GM21529 (cell line): ENCODE results near the gene CHCHD3.

Experiments used
- ATAC-seq: cut with Tn5 transposase; IDR thresholded peaks from one replicate; pipeline ENCODE4 v1.9.1; 2021; ENCODE audit not compliant: unreplicated experiment

Gene CHCHD3

GRCh38 chr7:132756484-132756990, 325.4 kb downstream of the CHCHD3 start:
- ATAC-seq, result no peak

GRCh38 chr7:132755538-132756483, 326.1 kb downstream of the CHCHD3 start:
- ATAC-seq, result no peak

GRCh38 chr7:132752431-132752830, 329.5 kb downstream of the CHCHD3 start:
- no peak for ATAC-seq

- ATAC-seq, result no peak
Observed at GRCh38 chr7:132751244-132751647, 330.6 kb downstream of the CHCHD3 start.

GRCh38 chr7:132750530-132751217, 331.2 kb downstream of the CHCHD3 start:
- ATAC-seq, result no peak

GRCh38 chr7:132750096-132750495, 331.8 kb downstream of the CHCHD3 start:
- ATAC-seq, result no peak

- no peak for ATAC-seq
Observed at GRCh38 chr7:132745510-132745909, 336.4 kb downstream of the CHCHD3 start.

GRCh38 chr7:132743974-132744373, 337.9 kb downstream of the CHCHD3 start:
- no peak for ATAC-seq

GRCh38 chr7:132742189-132742612, 339.7 kb downstream of the CHCHD3 start:
- ATAC-seq, result no peak

GRCh38 chr7:132740176-132740575, 341.7 kb downstream of the CHCHD3 start:
- ATAC-seq, result no peak

GRCh38 chr7:132739271-132739955, 342.5 kb downstream of the CHCHD3 start:
- no peak for ATAC-seq

- ATAC-seq, result no peak
Observed at GRCh38 chr7:132738254-132738653, 343.6 kb downstream of the CHCHD3 start.

- no peak for ATAC-seq
Observed at GRCh38 chr7:132735476-132735875, 346.4 kb downstream of the CHCHD3 start.
